Colonic mucosa (tissue), 4 donors: ENCODE measurements around the gene DOC2A. TPM values are rescaled to one million over a fixed set of nuclear protein-coding genes. Genes with fewer than 3 reads are reported as not detected.
A peak's percentile ranks its signal among the peaks of the same experiment; 100 is the strongest.
"Not testable (repeated sequence)": the region's sequence is repeated elsewhere in the genome, so short reads cannot be mapped to it uniquely, and the experiment has no call there.

Experiments
- DNase-seq: peaks from one replicate; pipeline ENCODE4 v3.0.0-alpha.2; 2020
- H3K27ac ChIP-seq: fragments of 200-600 bp; one replicate; pipeline ENCODE4 v1.8.0; 2021
- H3K27me3 ChIP-seq: fragments of 200-600 bp; one replicate; pipeline ENCODE4 v1.8.0; 2021
- H3K36me3 ChIP-seq: fragments of 200-600 bp; one replicate; pipeline ENCODE4 v1.8.0; 2021
- H3K4me1 ChIP-seq: fragments of 200-600 bp; one replicate; pipeline ENCODE4 v1.8.0; 2021; ENCODE audit warnings: mild to moderate bottlenecking
- H3K4me3 ChIP-seq: fragments of 200-600 bp; one replicate; pipeline ENCODE4 v1.8.0; 2021
- H3K9ac ChIP-seq, 2 donors: one replicate each; pipeline ENCODE4 v1.7.0; 2013; ENCODE audit warnings: control low read depth in 2 of 2, low read depth in 2 of 2, low read length in 2 of 2
- H3K9me3 ChIP-seq: fragments of 200-600 bp; one replicate; pipeline ENCODE4 v1.8.0; 2021
- CTCF ChIP-seq: fragments of 200-600 bp; IDR thresholded peaks from one replicate; pipeline ENCODE4 v1.8.0; 2022; ENCODE audit warnings: antibody characterized with exemption, mild to moderate bottlenecking
- intact Hi-C: fragments of 100-400 bp; cut with DNase I; formaldehyde crosslinking; loops from one replicate; pipeline ENCODE4 v1.14.1; 2022
- total RNA-seq, 2 donors: library from RNA; stranded (reverse); fragmentation: NEBNext Ultra II Directional in 1 of 2; extraction: Animal tissue kit (Norgen Biotek cat#: 25700) in 1 of 2; gene quantifications; one replicate each; pipeline ENCODE4 v1.2.1, GENCODE V29; 2021
- donor health status: healthy.
- donor health status: DM: no; HTN: no; CAD: no.
- donor health status: DM: no; HTN: no; CAD: no.

Gene DOC2A
- total RNA-seq, 2 donors from 2014 or later: 4.8 to 12.9 TPM

- DNase-seq: peak; percentile 56
- no peaks in the 10 kb centered on the region for H3K36me3 ChIP-seq
- H3K9ac ChIP-seq: peak overlapping the region; percentile 91 to 97
- no peaks in the 10 kb centered on the region for H3K27me3 ChIP-seq
- intact Hi-C loops: no loop called here
- no peak for TF ChIP-seq CTCF
- H3K4me3 ChIP-seq: peak overlapping the region; percentile 72
- H3K9me3 ChIP-seq: no peaks in the 10 kb centered on the region
- H3K27ac ChIP-seq: peak overlapping the region; percentile 98
- peaks cover 9% of the 10 kb centered on the region for H3K4me1 ChIP-seq
Measured at GRCh38 chr16:29962344-29962994, 48.4 kb downstream of the DOC2A start.

GRCh38 chr16:29961479-29962343, 49.1 kb downstream of the DOC2A start, which contains the start of gene TMEM219:
Gene TMEM219 (plus strand): TSS chr16:29962079. CDS start chr16:29963144, 1,065 bp downstream.
- Histone ChIP-seq H3K36me3 (no peaks in the 10 kb centered on the region), H3K27me3 (no peaks in the 10 kb centered on the region), H3K27ac (peak within 1 kb of the TSS; percentile 98), H3K4me3 (peak within 1 kb of the TSS; percentile 72), H3K9ac (peak within 1 kb of the TSS; percentile 91 to 97), H3K9me3 (no peaks in the 10 kb centered on the region), H3K4me1 (peaks cover 9% of the 10 kb centered on the region)
- intact Hi-C loops: no loop called here
- DNase-seq: peak; percentile 92
- peak; percentile 25 for TF ChIP-seq CTCF

- TF ChIP-seq CTCF: no peak
- H3K27me3 ChIP-seq: no peaks in the 10 kb centered on the region
- peak overlapping the region; percentile 98 for H3K27ac ChIP-seq
- peaks cover 9% of the 10 kb centered on the region for H3K4me1 ChIP-seq
- intact Hi-C loops: no loop called here
- no peaks in the 10 kb centered on the region for H3K36me3 ChIP-seq
- DNase-seq: no peak
- H3K9me3 ChIP-seq: no peaks in the 10 kb centered on the region
- peak overlapping the region; percentile 91 to 97 for H3K9ac ChIP-seq
- peak overlapping the region; percentile 72 for H3K4me3 ChIP-seq
Measured at GRCh38 chr16:29961127-29961478, 49.7 kb downstream of the DOC2A start.

GRCh38 chr16:29959821-29960220, 51.0 kb downstream of the DOC2A start:
- H3K4me3 ChIP-seq, H3K9ac ChIP-seq, H3K27ac ChIP-seq, intact Hi-C loops, H3K9me3 ChIP-seq, H3K4me1 ChIP-seq, DNase-seq, H3K36me3 ChIP-seq, H3K27me3 ChIP-seq: not testable (repeated sequence)

- H3K9me3 ChIP-seq: no peaks in the 10 kb centered on the region
- no peaks in the 10 kb centered on the region for H3K36me3 ChIP-seq
- DNase-seq: no peak
- peaks cover 9% of the 10 kb centered on the region for H3K4me1 ChIP-seq
- TF ChIP-seq CTCF: no peak
- H3K9ac ChIP-seq: no peak overlapping the region
- H3K4me3 ChIP-seq: no peak overlapping the region
- intact Hi-C loops: no loop called here
- H3K27me3 ChIP-seq: no peaks in the 10 kb centered on the region
- H3K27ac ChIP-seq: no peak overlapping the region
Measured at GRCh38 chr16:29959293-29959692, 51.5 kb downstream of the DOC2A start.

GRCh38 chr16:29958756-29959155, 52.1 kb downstream of the DOC2A start:
- Histone ChIP-seq H3K36me3 (no peaks in the 10 kb centered on the region), H3K4me1 (peaks cover 9% of the 10 kb centered on the region), H3K9me3 (no peaks in the 10 kb centered on the region), H3K9ac (no peak overlapping the region), H3K27me3 (no peaks in the 10 kb centered on the region), H3K4me3 (no peak overlapping the region), H3K27ac (no peak overlapping the region)
- intact Hi-C loops: no loop called here
- TF ChIP-seq CTCF: no peak
- DNase-seq: no peak
